HG03575 (cell line): Measurements from ENCODE around the gene UBXN11.

Source experiments
- ATAC-seq: cut with Tn5 transposase; IDR thresholded peaks from one replicate; pipeline ENCODE4 v1.9.1; 2021; ENCODE audit not compliant: unreplicated experiment, insufficient number of reproducible peaks, low FRiP score; ENCODE audit errors: extremely low read depth

Gene UBXN11

DNA sequence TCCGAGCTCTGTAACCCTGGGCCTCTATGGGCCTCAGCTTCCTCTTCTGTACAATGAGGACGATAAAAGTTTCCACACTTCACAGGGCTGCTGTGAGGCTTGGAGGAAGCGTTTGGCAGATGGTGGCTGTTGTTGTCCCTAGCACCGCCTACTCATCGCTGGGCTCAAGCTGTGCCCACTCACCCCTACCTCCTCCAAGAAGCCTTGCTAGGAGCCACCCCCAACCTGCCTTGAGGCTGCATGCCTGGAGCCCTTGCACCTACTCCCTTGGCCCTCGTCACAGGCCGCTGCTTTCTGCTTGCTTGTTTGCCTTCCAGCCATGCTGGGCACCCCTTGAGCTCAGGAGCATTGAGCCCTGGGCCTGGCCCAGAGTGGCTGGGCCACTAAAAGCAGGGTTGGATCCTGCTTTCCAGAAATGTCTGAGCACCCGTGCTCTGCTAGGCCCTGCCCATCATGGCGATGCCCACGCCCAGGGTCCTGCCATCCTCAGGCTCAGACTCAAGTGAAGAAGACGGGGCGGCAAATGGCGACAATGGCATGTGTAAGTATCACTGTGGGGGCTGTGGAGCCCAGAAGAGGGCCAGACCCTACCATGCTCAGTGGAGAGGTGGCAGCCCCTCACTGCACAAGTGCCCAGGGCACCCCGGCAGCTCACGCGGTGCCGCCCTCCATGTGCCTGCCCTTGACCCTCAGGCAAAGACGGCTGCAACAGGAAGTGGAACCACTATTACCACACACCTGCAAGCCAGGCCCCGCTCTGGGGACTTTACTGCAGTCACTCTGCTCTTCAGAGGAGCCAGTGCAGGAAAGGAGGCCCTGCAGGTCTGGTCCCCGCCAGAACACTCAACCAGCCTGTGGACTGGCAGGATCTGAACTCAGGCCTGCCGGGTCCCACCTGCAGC is 17.0 kb downstream of the UBXN11 start:
- no peak for ATAC-seq

DNA sequence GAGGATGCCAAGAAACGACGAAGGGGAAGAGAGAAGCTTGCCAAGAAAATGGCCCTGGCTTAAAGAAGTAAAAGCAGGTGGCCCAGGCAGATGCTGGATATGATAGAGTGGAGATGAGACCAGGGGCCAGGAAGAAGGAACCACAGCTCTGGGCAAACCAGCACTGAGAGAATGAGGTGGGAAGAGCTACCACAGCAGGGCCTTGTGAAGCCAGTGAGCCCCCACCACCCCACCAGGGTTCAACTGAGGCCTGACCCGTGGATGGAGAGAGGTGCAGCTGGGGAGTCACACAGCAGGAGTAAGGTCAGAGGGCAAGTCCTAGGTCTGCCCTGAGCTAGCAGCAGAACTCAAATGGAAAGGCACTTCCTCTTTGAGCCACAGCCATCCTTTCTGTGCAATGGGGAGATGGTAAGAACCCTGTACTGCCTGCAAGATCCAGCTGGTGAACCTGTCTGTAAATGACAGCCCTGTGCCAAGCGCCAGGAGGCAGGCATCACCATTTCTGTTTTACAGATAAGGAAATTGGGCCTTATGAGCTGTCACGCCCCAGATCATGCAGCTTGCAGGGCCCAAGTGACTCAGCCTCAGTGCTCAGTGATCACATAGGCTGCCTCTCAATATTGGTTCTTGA is 18.0 kb downstream of the UBXN11 start:
- ATAC-seq: no peak

DNA sequence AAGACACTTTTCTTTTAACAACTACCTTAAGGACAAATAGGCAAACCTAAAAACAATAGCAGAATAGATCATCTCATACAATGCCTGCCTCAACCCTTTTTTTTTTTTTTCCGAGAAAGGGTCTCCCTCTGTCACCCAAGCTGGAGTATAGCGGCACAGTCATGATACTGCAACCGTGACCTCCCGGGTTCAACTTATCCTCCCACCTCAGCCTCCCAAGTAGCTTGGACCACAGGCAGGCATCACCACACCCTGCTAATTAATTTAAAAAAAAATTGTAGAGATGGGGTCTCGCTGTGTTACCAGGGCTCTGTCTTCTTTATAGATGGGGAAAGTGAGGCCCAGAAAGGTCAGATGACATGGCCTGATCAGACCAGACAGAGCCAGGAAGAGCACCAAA is 18.6 kb downstream of the UBXN11 start:
- no peak for ATAC-seq

DNA sequence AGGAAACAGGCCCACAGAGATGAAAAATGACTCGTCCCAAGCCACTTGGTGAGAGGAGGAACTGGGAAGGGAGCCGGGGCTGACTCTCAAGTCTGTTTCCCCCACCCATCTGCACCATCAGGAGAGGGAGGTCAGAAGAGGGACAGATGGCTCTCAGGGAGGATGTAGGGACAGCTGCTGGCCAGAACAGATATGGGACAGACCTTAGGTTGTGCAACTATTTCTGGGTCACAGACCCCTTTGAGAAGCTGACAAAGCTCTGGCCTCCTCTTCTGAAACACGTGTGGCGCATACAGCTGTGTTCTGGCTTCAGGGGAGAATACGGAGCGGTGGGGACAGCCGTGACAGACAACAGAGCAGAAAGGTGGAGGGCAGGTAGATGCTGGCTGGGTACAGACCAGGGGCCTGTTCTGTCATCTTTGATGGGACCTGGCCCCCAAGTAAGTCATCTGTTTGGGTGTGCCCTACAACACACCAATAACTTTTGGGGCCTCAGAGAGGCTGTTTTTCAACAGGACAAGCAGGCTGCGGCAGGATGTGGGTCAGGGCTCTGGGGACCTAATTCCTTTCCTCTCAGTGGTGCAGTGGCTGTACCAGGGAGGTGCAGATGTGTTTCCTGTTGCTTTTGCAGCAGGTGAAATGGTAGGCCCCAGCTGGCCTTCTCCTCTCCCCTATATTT is 19.3 kb downstream of the UBXN11 start:
- ATAC-seq: no peak

DNA sequence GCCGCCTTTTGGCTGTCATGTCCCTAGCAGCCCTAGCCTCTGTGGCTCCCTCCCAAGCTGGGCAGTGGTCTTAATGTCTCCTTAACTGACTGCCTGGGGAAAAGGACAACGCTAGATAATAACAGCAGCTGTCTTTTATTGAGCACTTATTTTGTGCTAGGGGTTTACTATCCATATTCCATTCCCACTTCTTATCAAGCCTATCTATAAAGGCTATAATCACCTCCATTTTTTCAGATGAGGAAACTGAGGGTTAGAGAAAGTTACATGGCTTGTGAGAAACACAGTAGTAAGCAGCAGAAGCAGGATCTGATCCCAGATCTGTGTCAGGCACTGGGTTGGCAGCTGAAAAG is 20.4 kb downstream of the UBXN11 start:
- ATAC-seq: no peak

DNA sequence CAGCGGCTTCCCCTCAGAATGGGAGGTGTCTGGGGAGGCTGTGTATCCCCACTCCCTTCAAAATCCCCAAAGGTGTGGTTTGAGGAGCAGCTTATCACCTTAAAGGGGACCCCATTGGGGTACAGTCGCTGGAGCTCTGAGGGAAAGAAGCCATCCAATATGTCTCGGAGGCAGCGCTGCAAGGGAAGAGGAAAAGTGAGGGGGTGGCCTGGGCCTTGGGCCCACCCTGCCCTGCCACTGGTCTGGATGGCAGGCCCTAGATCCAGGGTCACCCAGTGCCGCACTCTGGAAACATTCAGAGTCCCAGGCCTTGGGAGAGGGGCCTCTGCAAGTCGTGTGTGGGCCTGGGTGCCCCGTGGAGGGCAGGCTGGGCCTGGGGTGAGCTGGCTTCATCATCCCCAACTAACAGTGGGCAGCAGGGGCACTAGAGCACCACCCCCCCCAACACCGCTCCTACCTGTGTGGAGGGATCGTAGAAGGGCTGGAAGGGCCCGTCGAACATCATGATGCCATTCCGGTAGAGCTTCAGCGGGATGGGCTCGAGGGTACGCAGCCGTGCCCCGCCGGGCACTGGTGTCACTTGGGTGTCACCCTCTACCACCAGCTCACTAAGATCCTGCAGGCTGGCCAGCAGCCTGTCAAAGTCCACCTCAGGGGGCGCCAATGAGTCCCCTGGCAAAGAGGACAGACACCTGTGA is 20.9 kb downstream of the UBXN11 start:
- ATAC-seq: no peak

DNA sequence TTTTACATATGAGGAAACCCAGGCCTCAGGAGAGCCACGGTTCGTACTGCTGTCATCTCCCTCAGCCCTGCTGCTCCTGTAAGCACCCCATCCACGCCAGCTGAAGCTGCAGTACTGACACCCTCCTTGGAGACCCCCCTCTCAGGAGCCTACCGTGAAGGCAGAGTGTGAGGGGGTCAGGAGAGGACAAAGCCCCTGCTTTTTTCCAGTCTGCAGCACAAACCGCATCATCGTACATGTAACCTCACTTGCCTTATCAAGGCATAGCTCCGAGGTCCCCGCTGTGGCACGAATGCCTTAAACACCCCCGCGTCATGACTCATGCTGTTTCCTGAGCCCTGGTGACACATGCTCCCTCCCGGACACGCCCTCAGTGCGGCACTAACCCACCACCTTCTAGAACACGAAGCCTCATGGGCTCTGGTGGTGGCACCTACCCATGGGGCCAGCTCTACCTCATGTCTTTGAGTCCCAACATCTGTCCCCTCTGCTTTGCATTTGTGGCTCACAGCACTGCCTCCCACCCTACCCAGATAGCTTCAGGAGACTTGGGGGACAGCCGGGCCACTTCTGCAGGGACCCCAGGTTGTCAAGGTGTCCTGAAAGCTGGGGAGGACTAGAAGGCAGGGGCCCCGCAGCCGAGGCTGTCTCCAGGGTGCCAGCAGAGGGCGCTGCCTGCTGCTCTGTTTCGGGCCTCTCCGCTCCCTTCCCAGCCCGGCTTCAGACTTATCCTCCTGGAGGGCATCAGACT is 21.7 kb downstream of the UBXN11 start:
- ATAC-seq: no peak

DNA sequence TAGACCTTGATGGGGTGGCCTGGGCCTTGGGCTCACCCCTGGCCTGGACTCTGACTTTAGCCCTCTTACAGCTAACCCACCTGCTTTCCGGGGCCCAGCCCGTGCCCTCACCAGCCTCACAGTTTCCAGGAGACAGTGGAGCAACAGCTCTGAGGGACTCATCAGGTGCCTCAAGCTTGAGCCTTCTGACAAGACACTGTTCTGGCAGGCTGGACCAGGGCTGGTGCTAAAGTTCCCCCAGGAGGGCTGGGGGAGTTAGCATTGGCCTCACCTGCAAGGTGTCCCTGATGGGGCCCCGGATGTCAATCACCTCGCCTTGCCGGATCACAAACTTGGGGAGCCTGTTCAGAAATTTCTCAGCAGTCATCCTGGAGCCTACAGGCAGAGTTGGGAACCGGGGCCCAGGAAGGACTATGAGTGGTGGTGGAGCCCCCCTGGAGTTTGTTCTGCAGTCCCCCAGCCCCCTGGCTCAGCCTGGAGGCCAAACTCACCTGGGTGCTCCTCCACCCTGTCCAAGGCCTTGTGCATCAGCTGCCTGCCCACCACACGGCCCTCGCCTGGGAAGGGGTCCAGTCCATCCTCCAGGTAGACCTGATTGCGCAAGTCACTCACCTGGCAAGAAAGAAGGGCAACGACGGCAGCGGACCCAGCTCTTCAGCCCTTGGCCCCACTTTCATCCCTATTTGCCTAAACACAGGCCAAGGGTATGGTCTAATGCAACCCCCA is 22.4 kb downstream of the UBXN11 start:
- ATAC-seq: no peak

DNA sequence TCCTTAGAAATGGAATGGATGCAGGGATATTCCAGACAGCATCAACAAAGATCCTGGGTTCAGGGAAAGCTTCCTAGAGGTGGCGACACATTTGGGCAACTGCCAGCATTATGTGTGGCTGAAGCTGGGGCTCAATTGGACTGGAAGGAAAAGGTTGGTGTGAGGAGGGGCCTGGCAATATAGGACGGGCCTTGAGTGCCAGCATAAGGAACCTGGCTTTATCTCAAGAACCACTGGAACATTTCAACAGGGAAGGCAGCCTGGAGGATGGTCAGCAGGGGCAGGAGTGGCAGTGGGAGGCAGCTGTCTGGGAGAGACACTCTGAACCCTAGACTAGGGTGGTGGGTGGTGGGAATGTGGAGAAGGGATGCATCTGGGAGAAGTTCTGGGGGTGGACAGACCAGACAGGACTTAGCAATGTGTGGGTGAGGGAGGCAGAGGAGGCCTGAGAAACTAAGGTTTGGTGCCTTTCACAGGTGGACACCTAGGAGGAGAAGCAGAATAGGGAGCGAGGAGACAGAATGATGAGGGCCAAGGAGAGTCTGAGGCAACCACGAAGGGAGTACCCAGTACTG is 23.1 kb downstream of the UBXN11 start:
- ATAC-seq: no peak

DNA sequence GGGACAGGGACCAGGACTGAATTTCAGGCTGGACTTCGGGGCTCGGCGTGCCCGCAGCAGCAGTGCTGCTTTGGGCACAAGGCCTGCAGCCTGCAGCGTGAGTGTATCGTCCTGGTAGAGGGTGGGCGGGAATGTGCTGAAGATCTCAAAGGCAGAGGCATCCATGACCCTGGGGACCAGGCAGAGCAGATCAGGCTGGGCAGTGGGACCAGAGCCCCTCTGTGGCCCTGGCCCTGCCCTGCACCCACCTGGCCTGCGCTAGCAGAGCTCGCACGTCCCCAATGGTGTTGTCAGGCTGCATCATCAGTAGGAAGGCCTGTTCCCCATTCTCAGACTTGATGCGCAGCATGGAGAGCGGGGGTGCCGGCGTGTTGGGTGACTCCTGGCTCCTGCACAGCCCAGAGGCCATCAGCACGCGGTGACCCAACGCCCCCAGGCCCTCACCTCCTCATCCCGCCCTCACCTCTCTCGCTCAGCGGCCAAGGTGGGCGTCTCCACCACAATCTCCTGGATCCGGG is 24.0 kb downstream of the UBXN11 start:
- no peak for ATAC-seq

DNA sequence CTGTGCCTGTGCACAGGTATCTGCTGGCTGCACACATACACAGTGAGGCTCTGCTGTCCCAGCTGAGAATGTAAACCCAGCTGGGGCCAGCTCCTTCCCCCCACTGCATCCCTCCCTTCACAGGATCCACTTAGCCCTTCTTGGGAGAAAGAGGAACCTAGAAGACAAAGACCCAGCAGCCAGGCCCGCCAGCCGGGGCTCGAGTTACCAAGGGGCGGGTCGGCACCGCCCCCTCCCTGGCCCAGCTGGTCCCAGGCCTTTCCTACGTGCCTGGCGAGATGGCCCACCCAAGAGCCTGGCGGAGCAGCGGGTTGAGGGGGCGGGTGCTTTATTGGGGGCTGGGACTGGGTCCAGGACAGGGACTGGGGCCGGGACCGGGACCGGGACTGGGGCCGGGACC is 24.5 kb downstream of the UBXN11 start:
- no peak for ATAC-seq

DNA sequence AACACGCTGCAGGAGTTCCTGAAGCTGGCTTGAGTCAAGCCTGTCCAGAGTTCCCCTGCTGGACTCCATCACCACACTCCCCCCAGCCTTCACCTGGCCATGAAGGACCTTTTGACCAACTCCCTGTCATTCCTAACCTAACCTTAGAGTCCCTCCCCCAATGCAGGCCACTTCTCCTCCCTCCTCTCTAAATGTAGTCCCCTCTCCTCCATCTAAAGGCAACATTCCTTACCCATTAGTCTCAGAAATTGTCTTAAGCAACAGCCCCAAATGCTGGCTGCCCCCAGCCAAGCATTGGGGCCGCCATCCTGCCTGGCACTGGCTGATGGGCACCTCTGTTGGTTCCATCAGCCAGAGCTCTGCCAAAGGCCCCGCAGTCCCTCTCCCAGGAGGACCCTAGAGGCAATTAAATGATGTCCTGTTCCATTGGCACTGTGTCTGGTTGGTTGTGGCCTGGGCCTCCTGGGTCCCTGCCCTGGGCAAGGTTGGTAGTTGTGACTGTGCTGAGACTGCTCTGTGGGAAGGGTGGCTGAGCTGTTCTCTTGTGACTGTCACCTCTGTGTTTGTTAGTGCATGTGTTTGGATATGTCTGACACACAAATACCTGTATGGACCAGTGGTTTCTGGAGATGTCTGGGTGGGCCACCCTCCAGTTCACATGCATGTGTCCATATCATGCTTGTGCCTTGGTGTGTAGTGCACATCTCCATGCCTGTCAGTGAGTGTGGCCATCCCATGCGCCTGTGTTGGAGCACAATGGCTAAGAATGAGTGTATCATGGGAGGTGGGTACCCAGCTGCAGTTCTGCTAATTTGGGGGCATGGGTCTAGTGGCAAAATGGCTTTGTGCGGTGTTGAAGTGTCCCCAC is 25.1 kb downstream of the UBXN11 start:
- ATAC-seq: no peak

DNA sequence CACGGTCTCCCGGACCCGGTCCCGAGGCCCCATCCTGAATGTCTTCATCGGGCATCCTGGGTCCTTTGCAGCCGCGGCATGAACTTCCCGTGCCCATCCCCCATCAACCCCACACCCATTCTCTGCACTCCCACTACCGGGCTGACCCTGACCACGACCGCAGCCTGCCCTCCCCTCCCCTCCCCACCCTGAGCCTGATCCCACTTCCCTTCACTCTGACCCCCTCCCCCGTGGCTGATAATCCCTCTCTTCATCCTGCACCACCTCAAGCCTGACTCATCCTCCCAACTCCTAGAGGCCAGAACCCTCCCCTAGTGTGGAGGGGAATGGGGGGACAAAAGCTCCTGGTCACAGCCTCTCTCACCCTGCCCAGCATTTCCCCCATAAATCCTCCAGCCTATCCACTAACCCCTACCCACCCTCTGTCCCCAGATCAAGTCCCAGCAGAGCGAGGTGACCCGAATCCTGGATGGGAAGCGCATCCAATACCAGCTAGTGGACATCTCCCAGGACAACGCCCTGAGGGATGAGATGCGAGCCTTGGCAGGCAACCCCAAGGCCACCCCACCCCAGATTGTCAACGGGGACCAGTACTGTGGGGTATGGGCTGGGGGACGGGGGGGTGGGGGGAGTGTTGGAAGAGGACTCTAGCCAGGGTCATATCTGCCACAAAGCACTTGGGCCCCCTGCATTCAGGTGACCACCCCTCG is 25.9 kb downstream of the UBXN11 start:
- ATAC-seq: no peak

DNA sequence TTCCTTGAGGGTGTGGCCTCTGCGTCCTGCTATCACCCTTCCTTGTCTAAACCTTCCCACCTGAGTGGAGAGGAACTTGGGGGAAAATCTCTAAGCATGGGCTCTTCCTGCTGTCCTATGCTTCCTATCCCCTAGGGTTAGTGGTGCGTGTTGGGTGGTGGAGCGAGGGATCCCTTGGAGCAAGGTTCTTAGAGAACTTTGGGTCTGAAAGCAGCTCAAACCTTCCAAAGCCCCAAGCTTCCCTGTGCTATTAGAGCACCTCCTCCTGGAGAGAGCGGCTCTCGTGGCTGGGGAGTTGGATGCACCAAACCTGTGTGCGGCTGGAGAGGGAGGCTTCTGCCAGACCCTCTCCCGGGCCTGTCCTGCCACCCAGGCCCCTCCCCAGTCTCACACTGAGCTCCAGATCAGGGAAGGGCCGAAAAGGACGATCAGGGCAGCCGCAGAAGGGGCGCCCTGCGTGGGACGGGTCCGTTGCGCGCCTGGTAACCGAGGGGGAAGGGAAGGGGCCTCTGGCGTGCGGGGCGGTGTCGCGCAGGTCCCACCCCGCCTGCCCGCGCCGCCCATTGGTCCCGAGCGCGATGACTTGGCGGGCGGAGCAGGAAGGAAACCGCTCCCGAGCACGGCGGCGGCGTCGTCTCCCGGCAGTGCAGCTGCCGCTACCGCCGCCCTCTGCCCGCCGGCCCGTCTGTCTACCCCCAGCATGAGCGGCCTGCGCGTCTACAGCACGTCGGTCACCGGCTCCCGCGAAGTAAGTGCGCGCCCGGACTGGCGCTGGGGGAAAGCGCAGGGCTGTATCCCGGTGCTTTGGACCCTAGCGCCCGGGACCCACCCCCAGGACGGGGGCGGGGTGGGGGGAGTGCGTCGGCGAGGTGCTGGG is 26.7 kb downstream of the UBXN11 start, which contains the start of gene SH3BGRL3:
TSS of gene SH3BGRL3 (plus strand) at position 631 of the 877 bp plus-strand sequence. CDS start at position 701, 70 bp downstream.
- no peak for ATAC-seq

DNA sequence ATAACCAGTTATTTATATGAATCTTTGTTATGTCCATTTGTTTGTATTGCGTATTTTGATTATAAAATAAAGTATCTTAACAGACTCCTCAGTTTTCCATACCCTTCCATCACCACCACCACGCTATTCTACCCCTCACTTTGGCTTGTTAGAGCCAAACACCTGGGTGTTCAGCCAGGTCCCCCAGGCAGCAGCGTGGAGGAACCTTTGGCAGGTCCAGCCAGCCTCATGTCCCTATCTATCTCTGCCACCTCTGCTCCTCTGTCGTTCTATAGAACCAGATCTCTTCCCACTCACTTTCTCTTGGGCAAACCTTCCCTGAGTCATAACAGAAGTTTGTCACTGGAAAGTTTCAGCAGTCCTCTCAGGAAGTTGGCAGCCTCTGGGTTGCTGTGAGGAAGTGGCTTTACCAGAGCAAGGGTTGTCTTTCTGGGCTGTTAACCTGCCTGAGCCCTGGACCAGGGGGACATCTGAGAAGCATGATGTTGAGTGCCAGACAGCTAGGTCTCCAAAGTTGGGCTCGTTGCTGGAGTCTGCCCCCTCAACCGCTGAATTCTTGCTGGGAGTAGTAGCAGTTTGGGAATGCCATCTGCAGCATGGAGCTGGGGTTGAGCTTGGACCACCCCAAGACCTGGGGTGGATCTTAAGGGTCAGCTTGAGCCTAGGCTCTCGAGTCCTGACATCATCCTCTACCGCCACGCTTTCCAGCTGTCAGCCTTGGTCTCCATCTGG is 27.5 kb downstream of the UBXN11 start:
- ATAC-seq: no peak
